ENCODE measurements around the gene LSM3.

LSM3 gene

DNA sequence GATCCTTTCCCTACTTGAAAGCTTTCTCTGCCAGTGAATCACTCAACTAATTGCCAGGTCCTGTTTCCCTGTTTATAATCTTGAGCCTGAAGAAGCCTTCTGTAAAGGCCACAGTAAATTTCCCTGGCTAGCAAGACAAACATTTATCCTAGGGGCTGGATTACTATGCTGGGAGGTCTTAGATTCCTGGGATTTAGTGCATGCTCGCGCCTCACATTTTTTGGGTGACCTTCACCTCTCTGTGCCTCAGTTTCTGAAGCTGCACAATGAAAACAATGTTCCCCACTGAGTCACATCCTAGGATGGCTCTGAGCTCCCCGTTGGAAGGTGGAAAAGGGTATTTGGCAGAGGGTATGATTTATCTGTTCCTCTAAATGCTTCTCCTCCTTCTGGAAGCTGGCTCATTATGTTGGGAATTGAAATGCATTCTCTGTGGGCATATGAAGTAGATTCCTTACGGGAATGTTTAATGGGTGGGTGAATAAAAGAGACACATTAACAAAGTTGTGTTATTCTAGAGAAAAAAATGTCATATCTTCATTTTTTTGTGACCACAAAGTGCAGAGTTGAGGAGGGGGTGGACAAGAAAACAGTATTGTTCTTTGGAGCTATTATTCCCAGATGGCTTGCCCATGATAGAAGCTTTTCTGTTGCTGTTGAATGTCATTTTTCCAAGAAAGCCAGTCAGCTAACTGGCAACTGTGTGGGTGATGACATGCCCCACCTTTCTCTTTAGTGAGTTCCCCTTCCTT is 32.4 kb downstream of the LSM3 start:
- H3K27ac ChIP-seq (replicated peaks), result no peak overlapping the region

GRCh38 chr3:14211621-14212020 is 33.0 kb downstream of the LSM3 start:
- H3K4me3 ChIP-seq (replicated peaks; ENCODE audit: insufficient read depth, low read length), result no peak overlapping the region
- H3K27ac ChIP-seq (replicated peaks), result no peak overlapping the region
- no peak for DNase-seq (ENCODE audit: low read depth in 1 of 2, low spot score in 1 of 2)
- H3K27me3 ChIP-seq (ENCODE audit: insufficient read depth, poor library complexity, severe bottlenecking), result no peaks in the 10 kb centered on the region
- TF ChIP-seq GABPA (IDR thresholded peaks at IDR 0.05; ENCODE audit: low read depth) (no peak), REST (IDR thresholded peaks at IDR 0.05; ENCODE audit: insufficient replicate concordance, low read depth) (no peak), SPI1 (IDR thresholded peaks at IDR 0.05; ENCODE audit: borderline replicate concordance, low read depth) (no peak), CTCF (IDR thresholded peaks at IDR 0.05; ENCODE audit: insufficient read depth, low read length) (no peak), POLR2AphosphoS5 (IDR thresholded peaks at IDR 0.05; ENCODE audit: low read depth) (no peak)

More for the DNA sequence above, 32.4 kb downstream of the LSM3 start:
- Histone ChIP-seq H3K27me3 (ENCODE audit: insufficient read depth, poor library complexity, severe bottlenecking) (no peaks in the 10 kb centered on the region), H3K4me3 (replicated peaks; ENCODE audit: insufficient read depth, low read length) (no peak overlapping the region)
- no peak for DNase-seq (ENCODE audit: low read depth in 1 of 2, low spot score in 1 of 2)
- TF ChIP-seq POLR2AphosphoS5 (IDR thresholded peaks at IDR 0.05; ENCODE audit: low read depth), result no peak

GRCh38 chr3:14212032-14212431 is 33.4 kb downstream of the LSM3 start:
- no peak overlapping the region for H3K27ac ChIP-seq (replicated peaks)
- no peak overlapping the region for H3K4me3 ChIP-seq (replicated peaks; ENCODE audit: insufficient read depth, low read length)
- no peak for DNase-seq (ENCODE audit: low read depth in 1 of 2, low spot score in 1 of 2)
- no peak for TF ChIP-seq REST (IDR thresholded peaks at IDR 0.05; ENCODE audit: insufficient replicate concordance, low read depth)
- TF ChIP-seq GABPA (IDR thresholded peaks at IDR 0.05; ENCODE audit: low read depth), result no peak
- TF ChIP-seq CTCF (IDR thresholded peaks at IDR 0.05; ENCODE audit: insufficient read depth, low read length), result no peak
- TF ChIP-seq POLR2AphosphoS5 (IDR thresholded peaks at IDR 0.05; ENCODE audit: low read depth), result no peak
- TF ChIP-seq SPI1 (IDR thresholded peaks at IDR 0.05; ENCODE audit: borderline replicate concordance, low read depth), result no peak
- no peaks in the 10 kb centered on the region for H3K27me3 ChIP-seq (ENCODE audit: insufficient read depth, poor library complexity, severe bottlenecking)

DNA sequence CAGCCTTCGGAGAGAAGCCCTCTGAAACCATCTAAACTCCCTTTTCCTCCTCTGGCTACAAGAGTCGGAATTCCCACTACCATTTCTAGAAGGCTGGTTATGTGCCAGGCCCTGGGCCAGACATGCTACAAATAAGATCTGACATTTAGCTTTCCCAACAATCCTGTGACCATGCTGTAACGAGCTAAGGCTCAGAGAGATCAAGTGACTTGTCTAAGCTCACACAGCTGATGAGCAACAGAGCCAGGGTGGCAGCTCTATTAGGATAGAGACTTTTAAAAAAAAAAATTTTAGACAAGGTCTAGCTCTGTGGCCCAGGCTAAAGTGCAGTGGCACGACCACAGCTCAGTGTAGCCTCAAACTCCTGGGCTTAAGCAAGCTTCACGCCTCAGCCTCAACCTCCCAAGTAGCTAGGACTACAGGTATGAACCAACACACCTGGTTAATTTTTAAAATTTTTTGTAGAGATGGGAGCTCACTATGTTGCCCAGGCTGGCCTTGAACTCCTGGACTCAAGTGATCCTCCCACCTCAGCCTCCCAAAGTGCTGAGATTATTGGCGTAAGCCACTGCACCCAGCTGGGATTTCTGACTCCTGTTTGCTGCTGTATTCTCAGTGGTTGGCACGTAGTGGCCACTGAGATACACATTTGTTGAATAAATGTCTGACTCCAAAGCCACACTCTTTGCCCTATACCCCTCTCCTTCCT is 34.6 kb downstream of the LSM3 start:
- no peak overlapping the region for H3K4me3 ChIP-seq (replicated peaks; ENCODE audit: insufficient read depth, low read length)
- no peak for DNase-seq (ENCODE audit: low read depth in 1 of 2, low spot score in 1 of 2)
- no peak overlapping the region for H3K27ac ChIP-seq (replicated peaks)
- H3K27me3 ChIP-seq (ENCODE audit: insufficient read depth, poor library complexity, severe bottlenecking), result no peaks in the 10 kb centered on the region
- TF ChIP-seq REST (IDR thresholded peaks at IDR 0.05; ENCODE audit: insufficient replicate concordance, low read depth) (no peak), GABPA (IDR thresholded peaks at IDR 0.05; ENCODE audit: low read depth) (no peak)
